SK-N-SH treated with all-trans-retinoic acid at 6 μM for 48 hours (cell line): ENCODE data around the gene TMEM164.

Experiments
- ATAC-seq: fragments of 200-7000 bp; cut with Tn5 transposase; 3 replicates; pipeline ENCODE4 v1.9.1; 2020; ENCODE audit warnings: mild to moderate bottlenecking, moderate library complexity
- ARNTL ChIP-seq: fragments of 450-650 bp; formaldehyde crosslinking; IDR thresholded peaks from 2 replicates; pipeline ENCODE4 v1.5.0; 2020; ENCODE audit warnings: low read depth, mild to moderate bottlenecking, moderate library complexity, borderline replicate concordance
- BACH2 ChIP-seq: fragments of 250-450 bp; sonication (Bioruptor Pico); IDR thresholded peaks from 2 replicates; pipeline ENCODE4 v1.9.0; 2021; ENCODE audit warnings: mild to moderate bottlenecking, borderline replicate concordance
- CSDC2 ChIP-seq: fragments of 250-450 bp; sonication (Bioruptor Pico); IDR thresholded peaks from 2 replicates; pipeline ENCODE4 v1.5.0; 2020; ENCODE audit warnings: mild to moderate bottlenecking, moderate library complexity
- ESRRG ChIP-seq: fragments of 250-450 bp; sonication (Bioruptor Pico); IDR thresholded peaks from 2 replicates; pipeline ENCODE4 v1.6.1; 2021; ENCODE audit warnings: mild to moderate bottlenecking
- ISL1 ChIP-seq: fragments of 250-450 bp; sonication (Bioruptor Pico); IDR thresholded peaks from 2 replicates; pipeline ENCODE4 v2.1.2; 2022; ENCODE audit warnings: mild to moderate bottlenecking, moderate library complexity
- OSR1 ChIP-seq: fragments of 250-450 bp; sonication (Bioruptor Pico); IDR thresholded peaks from 2 replicates; pipeline ENCODE4 v1.8.0; 2022; ENCODE audit warnings: moderate library complexity, mild to moderate bottlenecking, inconsistent platforms
- PATZ1 ChIP-seq: fragments of 250-450 bp; sonication (Bioruptor Pico); IDR thresholded peaks from 2 replicates; pipeline ENCODE4 v1.8.0; 2020; ENCODE audit warnings: mild to moderate bottlenecking, moderate library complexity, borderline replicate concordance
- PPARA ChIP-seq: fragments of 250-450 bp; sonication (Bioruptor Pico); IDR thresholded peaks from 2 replicates; pipeline ENCODE4 v1.5.0; 2020; ENCODE audit warnings: mild to moderate bottlenecking, borderline replicate concordance
- RARB ChIP-seq: fragments of 250-450 bp; sonication (Bioruptor Pico); IDR thresholded peaks from 2 replicates; pipeline ENCODE4 v1.8.0; 2021; ENCODE audit warnings: mild to moderate bottlenecking, moderate library complexity
- SNAI2 ChIP-seq: fragments of 250-450 bp; sonication (Bioruptor Pico); IDR thresholded peaks from 2 replicates; pipeline ENCODE4 v1.5.0; 2020; ENCODE audit warnings: mild to moderate bottlenecking, moderate library complexity
- TCF4 ChIP-seq: fragments of 250-450 bp; sonication (Bioruptor Pico); IDR thresholded peaks from 2 replicates; pipeline ENCODE4 v1.8.0; 2021; ENCODE audit warnings: mild to moderate bottlenecking, moderate library complexity, borderline replicate concordance
- TOX ChIP-seq: fragments of 250-450 bp; sonication (Bioruptor Pico); IDR thresholded peaks from 2 replicates; pipeline ENCODE4 v1.8.0; 2021; ENCODE audit warnings: mild to moderate bottlenecking, moderate library complexity, borderline replicate concordance
- ZC3H10 ChIP-seq: fragments of 250-450 bp; sonication (Bioruptor Pico); IDR thresholded peaks from 2 replicates; pipeline ENCODE4 v1.5.1; 2021; ENCODE audit warnings: mild to moderate bottlenecking, moderate library complexity
- ZFP3 ChIP-seq: fragments of 250-450 bp; sonication (Bioruptor Pico); IDR thresholded peaks from 2 replicates; pipeline ENCODE4 v1.5.0; 2020; ENCODE audit warnings: mild to moderate bottlenecking, moderate library complexity
- ZFP30 ChIP-seq: fragments of 450-650 bp; formaldehyde crosslinking; IDR thresholded peaks from 2 replicates; pipeline ENCODE4 v1.5.0; 2022; ENCODE audit warnings: mild to moderate bottlenecking, moderate library complexity
- ZNF565 ChIP-seq: fragments of 450-650 bp; formaldehyde crosslinking; conservative IDR thresholded peaks from 2 replicates; pipeline ENCODE4 v1.5.0; 2020; ENCODE audit warnings: low read depth, mild to moderate bottlenecking, moderate library complexity
- ZNF8 ChIP-seq: fragments of 450-650 bp; formaldehyde crosslinking; IDR thresholded peaks from 2 replicates; pipeline ENCODE4 v1.5.0; 2020; ENCODE audit warnings: mild to moderate bottlenecking, moderate library complexity
- TF ChIP-seq, protein P1 (sequence below): fragments of 250-450 bp; sonication (Bioruptor Pico); IDR thresholded peaks from 2 replicates; pipeline ENCODE4 v1.5.0; 2020; ENCODE audit warnings: mild to moderate bottlenecking, moderate library complexity
- TF ChIP-seq, protein P2 (sequence below): fragments of 250-450 bp; sonication (Bioruptor Pico); IDR thresholded peaks from 2 replicates; pipeline ENCODE4 v1.8.0; 2021; ENCODE audit warnings: low read depth, mild to moderate bottlenecking, moderate library complexity, borderline replicate concordance
- TF ChIP-seq, protein P3 (sequence below): fragments of 250-450 bp; sonication (Bioruptor Pico); IDR thresholded peaks from 2 replicates; pipeline ENCODE4 v1.5.1; 2021; ENCODE audit warnings: mild to moderate bottlenecking, moderate library complexity

TMEM164 gene

GRCh38 chrX:110218591-110218990 lies 215.7 kb downstream of the TMEM164 start (continued):
- TF ChIP-seq, protein P1, sequence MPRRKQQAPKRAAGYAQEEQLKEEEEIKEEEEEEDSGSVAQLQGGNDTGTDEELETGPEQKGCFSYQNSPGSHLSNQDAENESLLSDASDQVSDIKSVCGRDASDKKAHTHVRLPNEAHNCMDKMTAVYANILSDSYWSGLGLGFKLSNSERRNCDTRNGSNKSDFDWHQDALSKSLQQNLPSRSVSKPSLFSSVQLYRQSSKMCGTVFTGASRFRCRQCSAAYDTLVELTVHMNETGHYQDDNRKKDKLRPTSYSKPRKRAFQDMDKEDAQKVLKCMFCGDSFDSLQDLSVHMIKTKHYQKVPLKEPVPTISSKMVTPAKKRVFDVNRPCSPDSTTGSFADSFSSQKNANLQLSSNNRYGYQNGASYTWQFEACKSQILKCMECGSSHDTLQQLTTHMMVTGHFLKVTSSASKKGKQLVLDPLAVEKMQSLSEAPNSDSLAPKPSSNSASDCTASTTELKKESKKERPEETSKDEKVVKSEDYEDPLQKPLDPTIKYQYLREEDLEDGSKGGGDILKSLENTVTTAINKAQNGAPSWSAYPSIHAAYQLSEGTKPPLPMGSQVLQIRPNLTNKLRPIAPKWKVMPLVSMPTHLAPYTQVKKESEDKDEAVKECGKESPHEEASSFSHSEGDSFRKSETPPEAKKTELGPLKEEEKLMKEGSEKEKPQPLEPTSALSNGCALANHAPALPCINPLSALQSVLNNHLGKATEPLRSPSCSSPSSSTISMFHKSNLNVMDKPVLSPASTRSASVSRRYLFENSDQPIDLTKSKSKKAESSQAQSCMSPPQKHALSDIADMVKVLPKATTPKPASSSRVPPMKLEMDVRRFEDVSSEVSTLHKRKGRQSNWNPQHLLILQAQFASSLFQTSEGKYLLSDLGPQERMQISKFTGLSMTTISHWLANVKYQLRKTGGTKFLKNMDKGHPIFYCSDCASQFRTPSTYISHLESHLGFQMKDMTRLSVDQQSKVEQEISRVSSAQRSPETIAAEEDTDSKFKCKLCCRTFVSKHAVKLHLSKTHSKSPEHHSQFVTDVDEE = no peak
- TF ChIP-seq TOX (no peak), ZFP30 (CRISPR knock-in tag) (no peak), ZNF565 (CRISPR knock-in tag) (no peak), SNAI2 (CRISPR knock-in tag) (no peak)

GRCh38 chrX:110219920-110220319 lies 217.0 kb downstream of the TMEM164 start:
- TF ChIP-seq ZFP30 (CRISPR knock-in tag) (no peak), RARB (CRISPR knock-in tag) (no peak), OSR1 (CRISPR knock-in tag) (no peak)
- no peak for ATAC-seq

DNA sequence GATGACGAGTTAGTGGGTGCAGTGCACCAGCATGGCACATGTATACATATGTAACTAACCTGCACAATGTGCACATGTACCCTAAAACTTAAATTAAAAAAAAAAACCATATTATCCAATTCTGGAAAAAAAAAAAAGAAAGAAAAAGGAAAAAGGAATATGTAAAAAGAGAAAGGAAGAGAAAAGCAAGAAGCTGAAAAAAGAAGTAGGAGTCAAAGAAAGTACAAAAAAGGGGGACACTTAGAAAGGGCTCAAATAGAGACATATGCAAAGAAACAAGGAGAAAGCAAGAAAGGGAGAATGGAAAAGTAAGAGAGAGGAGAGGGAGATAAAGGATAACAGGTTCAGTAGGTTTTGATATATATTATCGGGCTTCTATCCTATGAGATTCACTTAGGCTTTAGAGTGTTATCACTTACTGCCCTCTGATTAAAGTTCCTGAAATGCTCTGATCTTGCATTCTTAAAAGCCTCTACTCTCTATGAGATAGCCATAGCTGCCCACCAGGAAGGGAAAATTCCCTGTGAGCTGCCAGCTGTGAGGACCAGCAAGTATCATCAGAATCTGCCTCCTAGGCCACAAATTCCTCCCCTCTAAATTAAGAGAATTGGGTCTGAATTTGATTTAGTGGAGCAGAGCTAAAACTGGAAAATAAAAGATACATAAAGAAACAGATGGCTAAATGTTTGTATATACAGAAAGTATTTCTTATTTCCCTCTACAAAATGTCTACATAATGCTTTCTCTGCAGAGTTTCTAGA lies 219.8 kb downstream of the TMEM164 start:
- TF ChIP-seq, protein P2, sequence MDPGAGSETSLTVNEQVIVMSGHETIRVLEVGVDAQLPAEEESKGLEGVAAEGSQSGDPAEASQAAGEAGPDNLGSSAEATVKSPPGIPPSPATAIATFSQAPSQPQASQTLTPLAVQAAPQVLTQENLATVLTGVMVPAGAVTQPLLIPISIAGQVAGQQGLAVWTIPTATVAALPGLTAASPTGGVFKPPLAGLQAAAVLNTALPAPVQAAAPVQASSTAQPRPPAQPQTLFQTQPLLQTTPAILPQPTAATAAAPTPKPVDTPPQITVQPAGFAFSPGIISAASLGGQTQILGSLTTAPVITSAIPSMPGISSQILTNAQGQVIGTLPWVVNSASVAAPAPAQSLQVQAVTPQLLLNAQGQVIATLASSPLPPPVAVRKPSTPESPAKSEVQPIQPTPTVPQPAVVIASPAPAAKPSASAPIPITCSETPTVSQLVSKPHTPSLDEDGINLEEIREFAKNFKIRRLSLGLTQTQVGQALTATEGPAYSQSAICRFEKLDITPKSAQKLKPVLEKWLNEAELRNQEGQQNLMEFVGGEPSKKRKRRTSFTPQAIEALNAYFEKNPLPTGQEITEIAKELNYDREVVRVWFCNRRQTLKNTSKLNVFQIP = no peak
- TF ChIP-seq CSDC2 (CRISPR knock-in tag) (no peak), ZFP3 (CRISPR knock-in tag) (no peak), ZC3H10 (CRISPR knock-in tag) (no peak), OSR1 (CRISPR knock-in tag) (no peak), TOX (no peak), BACH2 (CRISPR knock-in tag) (no peak), TCF4 (CRISPR knock-in tag) (no peak; the same call in 1 of the 2 replicates), ISL1 (CRISPR knock-in tag) (no peak), PPARA (CRISPR knock-in tag) (no peak), ZNF565 (CRISPR knock-in tag) (no peak), ZNF8 (CRISPR knock-in tag) (no peak), RARB (CRISPR knock-in tag) (no peak), ESRRG (CRISPR knock-in tag) (no peak), ARNTL (CRISPR knock-in tag) (no peak), PATZ1 (no peak)
- TF ChIP-seq, protein P1 = no peak
- TF ChIP-seq, protein P3, sequence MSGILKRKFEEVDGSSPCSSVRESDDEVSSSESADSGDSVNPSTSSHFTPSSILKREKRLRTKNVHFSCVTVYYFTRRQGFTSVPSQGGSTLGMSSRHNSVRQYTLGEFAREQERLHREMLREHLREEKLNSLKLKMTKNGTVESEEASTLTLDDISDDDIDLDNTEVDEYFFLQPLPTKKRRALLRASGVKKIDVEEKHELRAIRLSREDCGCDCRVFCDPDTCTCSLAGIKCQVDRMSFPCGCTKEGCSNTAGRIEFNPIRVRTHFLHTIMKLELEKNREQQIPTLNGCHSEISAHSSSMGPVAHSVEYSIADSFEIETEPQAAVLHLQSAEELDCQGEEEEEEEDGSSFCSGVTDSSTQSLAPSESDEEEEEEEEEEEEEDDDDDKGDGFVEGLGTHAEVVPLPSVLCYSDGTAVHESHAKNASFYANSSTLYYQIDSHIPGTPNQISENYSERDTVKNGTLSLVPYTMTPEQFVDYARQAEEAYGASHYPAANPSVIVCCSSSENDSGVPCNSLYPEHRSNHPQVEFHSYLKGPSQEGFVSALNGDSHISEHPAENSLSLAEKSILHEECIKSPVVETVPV (CRISPR knock-in tag) = no peak
- TF ChIP-seq, all 23 proteins: peak for 0
- ATAC-seq = no peak
